ACHN (cell line): ENCODE data around the gene SF3A1.
A peak's percentile ranks its signal among the peaks of the same experiment; 100 is the strongest.

Source experiments
- DNase-seq: peaks from one replicate; pipeline ENCODE4 v3.0.0-alpha.2; 2015
- in situ Hi-C: cut with HindIII; loops from 2 replicates; pipeline ENCODE4 v1.10.0; 2017; ENCODE audit warnings: low sequenced_read_pairs, low pct_ligation_motif_present, low pct_unique_long_range_greater_than_20kb

The SF3A1 gene

GRCh38 chr22:30295576-30295975 is 61.1 kb downstream of the SF3A1 start:
- in situ Hi-C loops, result no loop called here
- DNase-seq, result no peak

GRCh38 chr22:30294830-30295229 is 61.9 kb downstream of the SF3A1 start:
- in situ Hi-C loops, result no loop called here
- DNase-seq, result no peak

GRCh38 chr22:30294066-30294465 is 62.6 kb downstream of the SF3A1 start:
- in situ Hi-C loops, result no loop called here
- DNase-seq, result no peak

- no peak for DNase-seq
- in situ Hi-C loops, result no loop called here
Measured at GRCh38 chr22:30293026-30293425, 63.7 kb downstream of the SF3A1 start.

GRCh38 chr22:30292069-30292970 is 64.4 kb downstream of the SF3A1 start:
- in situ Hi-C loops, result no loop called here
- no peak for DNase-seq

GRCh38 chr22:30291058-30291892 is 65.4 kb downstream of the SF3A1 start:
- DNase-seq, result peak; percentile 40
- in situ Hi-C loops, result no loop called here

GRCh38 chr22:30290342-30291057 is 66.2 kb downstream of the SF3A1 start:
- in situ Hi-C loops, result no loop called here
- DNase-seq, result peak; percentile 65

GRCh38 chr22:30289980-30290313 is 66.7 kb downstream of the SF3A1 start:
- no peak for DNase-seq
- in situ Hi-C loops, result no loop called here

GRCh38 chr22:30289141-30289979 is 67.3 kb downstream of the SF3A1 start, which contains the start of gene CASTOR1:
Gene CASTOR1 (minus strand): TSS chr22:30289505. CDS start chr22:30289497, 8 bp downstream.
- in situ Hi-C loops, result no loop called here
- peak; percentile 96 for DNase-seq

- DNase-seq, result no peak
- in situ Hi-C loops, result no loop called here
Measured at GRCh38 chr22:30288419-30289140, 68.1 kb downstream of the SF3A1 start.

- peak; percentile 92 for DNase-seq
- in situ Hi-C loops, result no loop called here
Measured at GRCh38 chr22:30287648-30288418, 68.9 kb downstream of the SF3A1 start.

- DNase-seq, result peak; percentile 59
- in situ Hi-C loops, result no loop called here
Measured at GRCh38 chr22:30286813-30287647, 69.7 kb downstream of the SF3A1 start.

- DNase-seq, result no peak
- in situ Hi-C loops, result no loop called here
Measured at GRCh38 chr22:30286331-30286730, 70.4 kb downstream of the SF3A1 start.

GRCh38 chr22:30285846-30286200 is 70.9 kb downstream of the SF3A1 start:
- in situ Hi-C loops, result no loop called here
- no peak for DNase-seq

GRCh38 chr22:30285176-30285845 is 71.4 kb downstream of the SF3A1 start:
- in situ Hi-C loops, result no loop called here
- no peak for DNase-seq

- in situ Hi-C loops, result no loop called here
Measured at GRCh38 chr22:30284666-30285065, 72.0 kb downstream of the SF3A1 start.

More at GRCh38 chr22:30284666-30285065, 72.0 kb downstream of the SF3A1 start:
- DNase-seq, result no peak
